SK-N-SH treated with all-trans-retinoic acid at 6 μM for 48 hours (cell line): ENCODE measurements around the gene ADGRG1.

ENCODE experiments used
- ATAC-seq: fragments of 200-7000 bp; cut with Tn5 transposase; 3 replicates; pipeline ENCODE4 v1.9.1; 2020; ENCODE audit warnings: mild to moderate bottlenecking, moderate library complexity
- ARNTL ChIP-seq: fragments of 450-650 bp; formaldehyde crosslinking; IDR thresholded peaks from 2 replicates; pipeline ENCODE4 v1.5.0; 2020; ENCODE audit warnings: low read depth, mild to moderate bottlenecking, moderate library complexity, borderline replicate concordance
- BACH2 ChIP-seq: fragments of 250-450 bp; sonication (Bioruptor Pico); IDR thresholded peaks from 2 replicates; pipeline ENCODE4 v1.9.0; 2021; ENCODE audit warnings: mild to moderate bottlenecking, borderline replicate concordance
- CREB5 ChIP-seq: fragments of 250-450 bp; sonication (Bioruptor Pico); IDR thresholded peaks from 2 replicates; pipeline ENCODE4 v1.5.1; 2020; ENCODE audit warnings: low read depth, mild to moderate bottlenecking, moderate library complexity
- CSDC2 ChIP-seq: fragments of 250-450 bp; sonication (Bioruptor Pico); IDR thresholded peaks from 2 replicates; pipeline ENCODE4 v1.5.0; 2020; ENCODE audit warnings: mild to moderate bottlenecking, moderate library complexity
- CSRNP3 ChIP-seq: fragments of 250-450 bp; sonication (Bioruptor Pico); IDR thresholded peaks from 2 replicates; pipeline ENCODE4 v1.5.1; 2021; ENCODE audit warnings: mild to moderate bottlenecking, moderate library complexity
- ESRRG ChIP-seq: fragments of 250-450 bp; sonication (Bioruptor Pico); IDR thresholded peaks from 2 replicates; pipeline ENCODE4 v1.6.1; 2021; ENCODE audit warnings: mild to moderate bottlenecking
- GLIS3 ChIP-seq: fragments of 250-450 bp; sonication (Bioruptor Pico); IDR thresholded peaks from 2 replicates; pipeline ENCODE4 v1.5.0; 2020; ENCODE audit warnings: mild to moderate bottlenecking, moderate library complexity
- OSR1 ChIP-seq: fragments of 250-450 bp; sonication (Bioruptor Pico); IDR thresholded peaks from 2 replicates; pipeline ENCODE4 v1.8.0; 2022; ENCODE audit warnings: moderate library complexity, mild to moderate bottlenecking, inconsistent platforms
- PATZ1 ChIP-seq: fragments of 250-450 bp; sonication (Bioruptor Pico); IDR thresholded peaks from 2 replicates; pipeline ENCODE4 v1.8.0; 2020; ENCODE audit warnings: mild to moderate bottlenecking, moderate library complexity, borderline replicate concordance
- POU6F1 ChIP-seq: fragments of 250-450 bp; sonication (Bioruptor Pico); IDR thresholded peaks from 2 replicates; pipeline ENCODE4 v1.8.0; 2021; ENCODE audit warnings: low read depth, mild to moderate bottlenecking, moderate library complexity, borderline replicate concordance
- SNAI2 ChIP-seq: fragments of 250-450 bp; sonication (Bioruptor Pico); IDR thresholded peaks from 2 replicates; pipeline ENCODE4 v1.5.0; 2020; ENCODE audit warnings: mild to moderate bottlenecking, moderate library complexity
- TCF4 ChIP-seq: fragments of 250-450 bp; sonication (Bioruptor Pico); IDR thresholded peaks from 2 replicates; pipeline ENCODE4 v1.8.0; 2021; ENCODE audit warnings: mild to moderate bottlenecking, moderate library complexity, borderline replicate concordance
- TOX ChIP-seq: fragments of 250-450 bp; sonication (Bioruptor Pico); IDR thresholded peaks from 2 replicates; pipeline ENCODE4 v1.8.0; 2021; ENCODE audit warnings: mild to moderate bottlenecking, moderate library complexity, borderline replicate concordance
- TSHZ2 ChIP-seq: fragments of 250-450 bp; sonication (Bioruptor Pico); IDR thresholded peaks from 2 replicates; pipeline ENCODE4 v1.5.0; 2020; ENCODE audit warnings: mild to moderate bottlenecking, moderate library complexity
- ZC3H10 ChIP-seq: fragments of 250-450 bp; sonication (Bioruptor Pico); IDR thresholded peaks from 2 replicates; pipeline ENCODE4 v1.5.1; 2021; ENCODE audit warnings: mild to moderate bottlenecking, moderate library complexity
- ZFP3 ChIP-seq: fragments of 250-450 bp; sonication (Bioruptor Pico); IDR thresholded peaks from 2 replicates; pipeline ENCODE4 v1.5.0; 2020; ENCODE audit warnings: mild to moderate bottlenecking, moderate library complexity
- ZFP30 ChIP-seq: fragments of 450-650 bp; formaldehyde crosslinking; IDR thresholded peaks from 2 replicates; pipeline ENCODE4 v1.5.0; 2022; ENCODE audit warnings: mild to moderate bottlenecking, moderate library complexity
- ZNF565 ChIP-seq: fragments of 450-650 bp; formaldehyde crosslinking; conservative IDR thresholded peaks from 2 replicates; pipeline ENCODE4 v1.5.0; 2020; ENCODE audit warnings: low read depth, mild to moderate bottlenecking, moderate library complexity
- ZNF8 ChIP-seq: fragments of 450-650 bp; formaldehyde crosslinking; IDR thresholded peaks from 2 replicates; pipeline ENCODE4 v1.5.0; 2020; ENCODE audit warnings: mild to moderate bottlenecking, moderate library complexity

The ADGRG1 gene

GRCh38 chr16:57643147-57643874 is 14.9 kb downstream of the ADGRG1 start:
- ATAC-seq, result peak; percentile 67

GRCh38 chr16:57643910-57644309 is 15.5 kb downstream of the ADGRG1 start:
- TF ChIP-seq ZFP30 (CRISPR knock-in tag) (no peak), ZC3H10 (CRISPR knock-in tag) (no peak), POU6F1 (CRISPR knock-in tag) (no peak), BACH2 (CRISPR knock-in tag) (no peak), TSHZ2 (CRISPR knock-in tag) (no peak), OSR1 (no peak), CREB5 (no peak), TCF4 (CRISPR knock-in tag) (no peak), SNAI2 (no peak), CSRNP3 (CRISPR knock-in tag) (no peak), ARNTL (CRISPR knock-in tag) (no peak), GLIS3 (CRISPR knock-in tag) (no peak), CSDC2 (CRISPR knock-in tag) (no peak), ZFP3 (CRISPR knock-in tag) (no peak), ZNF8 (CRISPR knock-in tag) (no peak)

More at GRCh38 chr16:57643147-57643874, 14.9 kb downstream of the ADGRG1 start:
- no peak for TF ChIP-seq TSHZ2 (CRISPR knock-in tag)
- no peak for TF ChIP-seq ESRRG (CRISPR knock-in tag)
- TF ChIP-seq CSDC2 (CRISPR knock-in tag), result no peak
- TF ChIP-seq ZNF8 (CRISPR knock-in tag), result no peak
- no peak for TF ChIP-seq BACH2 (CRISPR knock-in tag)
- no peak for TF ChIP-seq TOX (CRISPR knock-in tag)

GRCh38 chr16:57644383-57645014 is 16.1 kb downstream of the ADGRG1 start:
- ATAC-seq, result no peak
- TF ChIP-seq ZFP3 (CRISPR knock-in tag) (no peak), ZFP30 (CRISPR knock-in tag) (no peak), GLIS3 (CRISPR knock-in tag) (no peak), TCF4 (CRISPR knock-in tag) (no peak), CSRNP3 (CRISPR knock-in tag) (no peak), ZNF8 (CRISPR knock-in tag) (no peak), PATZ1 (no peak), CSDC2 (CRISPR knock-in tag) (no peak), BACH2 (CRISPR knock-in tag) (no peak), ZNF565 (no peak)

More at GRCh38 chr16:57643910-57644309, 15.5 kb downstream of the ADGRG1 start:
- ATAC-seq, result no peak
